Left forelimb (tissue), 1 donor: Measurements from ENCODE around the gene EML6.

ENCODE experiments used
- DNase-seq: peaks from one replicate; pipeline ENCODE4 v3.0.0-alpha.2; 2018; ENCODE audit warnings: low spot score

Gene EML6

GRCh38 chr2:54879598-54880332, 156.3 kb downstream of the EML6 start:
- DNase-seq = no peak

GRCh38 chr2:54880428-54880827, 157.0 kb downstream of the EML6 start:
- no peak for DNase-seq

GRCh38 chr2:54881759-54882158, 158.3 kb downstream of the EML6 start:
- no peak for DNase-seq

GRCh38 chr2:54885891-54886290, 162.4 kb downstream of the EML6 start:
- no peak for DNase-seq

GRCh38 chr2:54887850-54888545, 164.5 kb downstream of the EML6 start:
- DNase-seq = no peak

- no peak for DNase-seq
Measured at GRCh38 chr2:54889053-54889452, 165.6 kb downstream of the EML6 start.

- DNase-seq = no peak
Measured at GRCh38 chr2:54891909-54892308, 168.4 kb downstream of the EML6 start.

- no peak for DNase-seq
Measured at GRCh38 chr2:54894467-54894866, 171.0 kb downstream of the EML6 start.

GRCh38 chr2:54895730-54896129, 172.3 kb downstream of the EML6 start:
- DNase-seq = no peak

- DNase-seq = no peak
Measured at GRCh38 chr2:54897420-54898310, 174.2 kb downstream of the EML6 start.

GRCh38 chr2:54898456-54899226, 175.2 kb downstream of the EML6 start:
- DNase-seq = no peak

- no peak for DNase-seq
Measured at GRCh38 chr2:54899576-54900200, 176.2 kb downstream of the EML6 start.

- DNase-seq = no peak
Measured at GRCh38 chr2:54901224-54901986, 177.9 kb downstream of the EML6 start.

GRCh38 chr2:54902763-54903162, 179.3 kb downstream of the EML6 start:
- no peak for DNase-seq

GRCh38 chr2:54903736-54904554, 180.5 kb downstream of the EML6 start:
- DNase-seq = no peak

GRCh38 chr2:54904836-54905235, 181.4 kb downstream of the EML6 start:
- DNase-seq = no peak

- no peak for DNase-seq
Measured at GRCh38 chr2:54906716-54907115, 183.3 kb downstream of the EML6 start.

GRCh38 chr2:54907663-54908062, 184.2 kb downstream of the EML6 start:
- no peak for DNase-seq

GRCh38 chr2:54908591-54908990, 185.1 kb downstream of the EML6 start:
- DNase-seq = no peak

- DNase-seq = no peak
Measured at GRCh38 chr2:54909001-54909400, 185.5 kb downstream of the EML6 start.
